ENCODE results near the gene POLK. TPM values are rescaled to one million over a fixed set of nuclear protein-coding genes. Genes with fewer than 3 reads are reported as not detected.
"Not testable (repeated sequence)": the region's sequence is repeated elsewhere in the genome, so short reads cannot be mapped to it uniquely, and the experiment has no call there.

Gene POLK
- total and polyA plus RNA-seq, 4 donors: 6.6 to 68.6 (median 18.5) TPM

DNA sequence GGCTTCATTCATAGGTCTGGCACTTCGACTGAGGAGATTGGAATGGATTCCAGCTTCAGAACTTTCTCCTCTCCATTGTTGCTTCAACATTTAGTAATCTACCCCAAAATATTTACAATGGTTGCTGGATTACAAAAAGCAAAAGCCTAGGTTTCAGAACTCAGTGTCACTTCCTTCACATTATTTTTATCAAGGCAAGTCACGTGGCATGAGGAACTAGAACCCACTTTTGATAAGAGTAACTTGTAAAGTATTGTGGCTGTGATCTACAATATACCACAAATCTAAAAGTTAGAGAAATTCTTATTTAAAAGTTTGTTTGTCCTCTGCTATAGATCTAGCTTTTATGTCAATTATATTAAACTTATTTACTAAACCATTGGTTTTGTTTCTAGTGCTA lies 59.9 kb downstream of the POLK start:
- Histone ChIP-seq H3K36me3 (ENCODE audit: control insufficient read depth in 4 of 4, insufficient read depth in 4 of 4, low read length in 4 of 4) (peaks cover 2 to 6% (median 4%) of the 10 kb centered on the region in 4 donors), H3K9me3 (ENCODE audit: control insufficient read depth in 4 of 4, insufficient read depth in 3 of 4, low read length in 3 of 4) (no peaks in the 10 kb centered on the region), H3K9ac (ENCODE audit: insufficient read depth in 1 of 2, low read length in 2 of 2) (no peak overlapping the region), H3K4me1 (ENCODE audit: control insufficient read depth in 5 of 5, insufficient read depth in 5 of 5, low read length in 5 of 5) (peaks cover 3 to 19% (median 4%) of the 10 kb centered on the region in 5 donors), H3K27ac (ENCODE audit: low read depth in 1 of 2, low read length in 1 of 2) (no peak overlapping the region), H3K27me3 (ENCODE audit: control insufficient read depth in 3 of 3, insufficient read depth in 3 of 3, low read length in 2 of 3) (no peaks in the 10 kb centered on the region), H3K4me3 (no peak overlapping the region)
- ATAC-seq (ENCODE audit: insufficient read depth, low FRiP score) (no peak), DNase-seq (no peak)
- 60 to 67% methylated on average over 2 of the region's 2 CpGs for WGBS, 2 donors
- TF ChIP-seq, protein P1, sequence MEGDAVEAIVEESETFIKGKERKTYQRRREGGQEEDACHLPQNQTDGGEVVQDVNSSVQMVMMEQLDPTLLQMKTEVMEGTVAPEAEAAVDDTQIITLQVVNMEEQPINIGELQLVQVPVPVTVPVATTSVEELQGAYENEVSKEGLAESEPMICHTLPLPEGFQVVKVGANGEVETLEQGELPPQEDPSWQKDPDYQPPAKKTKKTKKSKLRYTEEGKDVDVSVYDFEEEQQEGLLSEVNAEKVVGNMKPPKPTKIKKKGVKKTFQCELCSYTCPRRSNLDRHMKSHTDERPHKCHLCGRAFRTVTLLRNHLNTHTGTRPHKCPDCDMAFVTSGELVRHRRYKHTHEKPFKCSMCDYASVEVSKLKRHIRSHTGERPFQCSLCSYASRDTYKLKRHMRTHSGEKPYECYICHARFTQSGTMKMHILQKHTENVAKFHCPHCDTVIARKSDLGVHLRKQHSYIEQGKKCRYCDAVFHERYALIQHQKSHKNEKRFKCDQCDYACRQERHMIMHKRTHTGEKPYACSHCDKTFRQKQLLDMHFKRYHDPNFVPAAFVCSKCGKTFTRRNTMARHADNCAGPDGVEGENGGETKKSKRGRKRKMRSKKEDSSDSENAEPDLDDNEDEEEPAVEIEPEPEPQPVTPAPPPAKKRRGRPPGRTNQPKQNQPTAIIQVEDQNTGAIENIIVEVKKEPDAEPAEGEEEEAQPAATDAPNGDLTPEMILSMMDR (IDR thresholded peaks at IDR 0.05; ENCODE audit: control extremely low read depth, extremely low read depth): no peak

GRCh38 chr5:75574791-75575190 lies 63.1 kb downstream of the POLK start:
- no peak overlapping the region for H3K4me3 ChIP-seq
- no peak overlapping the region for H3K9ac ChIP-seq (ENCODE audit: insufficient read depth in 1 of 2, low read length in 2 of 2)
- H3K27ac ChIP-seq (ENCODE audit: low read depth in 1 of 2, low read length in 1 of 2): no peak overlapping the region
- peak in 2 of 3 donors; percentile 53 to 75 for DNase-seq
- H3K27me3 ChIP-seq (ENCODE audit: control insufficient read depth in 3 of 3, insufficient read depth in 3 of 3, low read length in 2 of 3): no peaks in the 10 kb centered on the region
- TF ChIP-seq, protein P1 (IDR thresholded peaks at IDR 0.05; ENCODE audit: control extremely low read depth, extremely low read depth): no peak
- peaks cover 1 to 13% (median 4%) of the 10 kb centered on the region in 5 donors for H3K4me1 ChIP-seq (ENCODE audit: control insufficient read depth in 5 of 5, insufficient read depth in 5 of 5, low read length in 5 of 5)
- 44 to 51% methylated on average over 3 of the region's 3 CpGs for WGBS, 2 donors
- no peaks in the 10 kb centered on the region for H3K9me3 ChIP-seq (ENCODE audit: control insufficient read depth in 4 of 4, insufficient read depth in 3 of 4, low read length in 3 of 4)
- no peak for ATAC-seq (ENCODE audit: insufficient read depth, low FRiP score)
- H3K36me3 ChIP-seq (ENCODE audit: control insufficient read depth in 4 of 4, insufficient read depth in 4 of 4, low read length in 4 of 4): peaks cover 4 to 12% (median 8%) of the 10 kb centered on the region in 4 donors

GRCh38 chr5:75578280-75578679 lies 66.6 kb downstream of the POLK start:
- WGBS, 2 donors: 95% methylated on average over 8 of the region's 8 CpGs
- not testable (repeated sequence) for H3K4me1 ChIP-seq (ENCODE audit: control insufficient read depth in 5 of 5, insufficient read depth in 5 of 5, low read length in 5 of 5); H3K27me3 ChIP-seq (ENCODE audit: control insufficient read depth in 3 of 3, insufficient read depth in 3 of 3, low read length in 2 of 3); DNase-seq; H3K9ac ChIP-seq (ENCODE audit: insufficient read depth in 1 of 2, low read length in 2 of 2); H3K4me3 ChIP-seq; H3K9me3 ChIP-seq (ENCODE audit: control insufficient read depth in 4 of 4, insufficient read depth in 3 of 4, low read length in 3 of 4); ATAC-seq (ENCODE audit: insufficient read depth, low FRiP score); H3K27ac ChIP-seq (ENCODE audit: low read depth in 1 of 2, low read length in 1 of 2)
- peaks cover 4 to 12% (median 10%) of the 10 kb centered on the region in 4 donors for H3K36me3 ChIP-seq (ENCODE audit: control insufficient read depth in 4 of 4, insufficient read depth in 4 of 4, low read length in 4 of 4)

DNA sequence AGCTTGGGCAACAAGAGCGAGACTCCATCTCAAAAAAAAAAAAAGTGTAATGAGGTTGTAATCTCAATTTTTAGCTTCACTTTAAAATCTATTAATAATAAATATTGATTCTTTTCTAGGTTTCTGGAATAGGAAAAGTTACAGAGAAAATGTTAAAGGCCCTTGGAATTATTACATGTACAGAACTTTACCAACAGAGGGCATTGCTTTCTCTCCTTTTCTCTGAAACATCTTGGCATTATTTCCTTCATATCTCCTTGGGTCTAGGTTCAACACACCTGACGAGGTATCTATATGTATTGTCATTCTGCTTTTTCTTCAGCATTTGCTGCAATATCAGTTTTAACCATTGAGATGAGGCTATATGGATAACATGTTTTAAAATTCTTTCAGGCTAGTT lies 73.0 kb downstream of the POLK start:
- ATAC-seq (ENCODE audit: insufficient read depth, low FRiP score): no peak
- H3K36me3 ChIP-seq (ENCODE audit: control insufficient read depth in 4 of 4, insufficient read depth in 4 of 4, low read length in 4 of 4): peaks cover 0 to 13% (median 4%) of the 10 kb centered on the region in 4 donors

More for the DNA sequence above, 73.0 kb downstream of the POLK start:
- Histone ChIP-seq H3K27me3 (ENCODE audit: control insufficient read depth in 3 of 3, insufficient read depth in 3 of 3, low read length in 2 of 3) (no peaks in the 10 kb centered on the region), H3K27ac (ENCODE audit: low read depth in 1 of 2, low read length in 1 of 2) (no peak overlapping the region), H3K9me3 (ENCODE audit: control insufficient read depth in 4 of 4, insufficient read depth in 3 of 4, low read length in 3 of 4) (no peaks in the 10 kb centered on the region), H3K4me1 (ENCODE audit: control insufficient read depth in 5 of 5, insufficient read depth in 5 of 5, low read length in 5 of 5) (no peaks in the 10 kb centered on the region), H3K9ac (ENCODE audit: insufficient read depth in 1 of 2, low read length in 2 of 2) (no peak overlapping the region), H3K4me3 (no peak overlapping the region)
- DNase-seq: no peak
- 84 to 91% methylated on average over 2 of the region's 2 CpGs for WGBS, 2 donors
- TF ChIP-seq, protein P1 (IDR thresholded peaks at IDR 0.05; ENCODE audit: control extremely low read depth, extremely low read depth): no peak

Data from lung (tissue), 12 donors.